ENCODE results near the gene GRID1.

The GRID1 gene

DNA sequence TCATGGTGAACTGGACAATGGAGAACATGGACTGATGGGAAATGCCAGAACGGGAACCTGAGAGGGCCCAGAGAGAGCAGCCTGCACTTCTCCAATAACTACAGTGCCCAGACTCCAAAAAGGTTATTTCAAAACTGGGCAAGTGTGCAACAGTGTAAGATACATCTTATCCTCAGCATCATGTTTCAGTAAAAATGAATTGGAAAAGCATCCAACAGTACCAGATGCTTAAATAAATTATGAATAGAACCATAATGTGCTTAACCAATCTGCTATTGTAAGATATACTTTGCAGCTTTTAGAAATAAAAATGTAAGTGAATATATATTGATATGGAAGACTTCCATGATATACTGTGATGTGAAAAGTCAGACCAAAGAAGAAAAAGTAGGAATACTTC lies 303.3 kb downstream of the GRID1 start:
- no peak for DNase-seq (ENCODE audit: low spot score)

DNA sequence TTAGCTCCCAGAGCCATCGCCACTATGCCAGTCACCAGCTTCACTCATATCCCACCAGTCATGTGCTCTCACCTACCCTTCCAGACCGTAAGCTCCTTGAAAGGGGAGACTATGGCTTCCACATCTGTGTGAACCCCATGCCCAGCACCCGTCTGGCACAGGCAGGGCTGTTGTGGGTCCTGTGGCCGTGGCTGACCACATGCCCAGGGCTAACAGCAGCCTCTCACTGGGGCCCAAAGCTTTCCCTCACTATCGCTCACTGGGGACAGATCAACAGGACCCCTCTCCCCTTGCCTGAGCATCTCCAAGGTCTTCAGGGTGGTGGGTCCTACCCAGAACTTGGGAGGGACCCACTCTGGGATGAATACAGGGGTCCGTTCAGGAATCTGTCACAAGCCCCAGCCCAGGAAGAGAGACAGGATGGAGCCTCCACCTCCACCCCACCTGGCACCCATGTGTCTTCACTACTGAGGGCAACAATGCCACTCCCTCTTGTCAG lies 303.9 kb downstream of the GRID1 start:
- DNase-seq (ENCODE audit: low spot score) = no peak

DNA sequence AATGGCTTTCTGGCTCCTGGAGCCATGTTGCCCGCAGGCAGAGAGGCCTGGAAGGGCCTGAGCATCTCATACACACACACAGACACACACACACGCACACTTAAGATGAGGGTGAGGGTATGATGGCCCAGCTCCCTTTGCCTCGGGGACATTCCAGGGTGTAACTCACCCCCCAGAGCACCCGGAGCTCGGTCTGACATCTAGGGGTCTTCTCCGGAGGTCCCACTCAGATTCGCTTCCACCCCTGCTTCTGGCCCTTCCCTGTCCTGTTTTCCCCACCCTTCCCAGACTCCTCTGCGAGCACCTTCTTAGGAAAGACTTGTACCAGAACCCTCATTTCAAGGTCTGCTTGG lies 304.4 kb downstream of the GRID1 start:
- DNase-seq (ENCODE audit: low spot score) = no peak

DNA sequence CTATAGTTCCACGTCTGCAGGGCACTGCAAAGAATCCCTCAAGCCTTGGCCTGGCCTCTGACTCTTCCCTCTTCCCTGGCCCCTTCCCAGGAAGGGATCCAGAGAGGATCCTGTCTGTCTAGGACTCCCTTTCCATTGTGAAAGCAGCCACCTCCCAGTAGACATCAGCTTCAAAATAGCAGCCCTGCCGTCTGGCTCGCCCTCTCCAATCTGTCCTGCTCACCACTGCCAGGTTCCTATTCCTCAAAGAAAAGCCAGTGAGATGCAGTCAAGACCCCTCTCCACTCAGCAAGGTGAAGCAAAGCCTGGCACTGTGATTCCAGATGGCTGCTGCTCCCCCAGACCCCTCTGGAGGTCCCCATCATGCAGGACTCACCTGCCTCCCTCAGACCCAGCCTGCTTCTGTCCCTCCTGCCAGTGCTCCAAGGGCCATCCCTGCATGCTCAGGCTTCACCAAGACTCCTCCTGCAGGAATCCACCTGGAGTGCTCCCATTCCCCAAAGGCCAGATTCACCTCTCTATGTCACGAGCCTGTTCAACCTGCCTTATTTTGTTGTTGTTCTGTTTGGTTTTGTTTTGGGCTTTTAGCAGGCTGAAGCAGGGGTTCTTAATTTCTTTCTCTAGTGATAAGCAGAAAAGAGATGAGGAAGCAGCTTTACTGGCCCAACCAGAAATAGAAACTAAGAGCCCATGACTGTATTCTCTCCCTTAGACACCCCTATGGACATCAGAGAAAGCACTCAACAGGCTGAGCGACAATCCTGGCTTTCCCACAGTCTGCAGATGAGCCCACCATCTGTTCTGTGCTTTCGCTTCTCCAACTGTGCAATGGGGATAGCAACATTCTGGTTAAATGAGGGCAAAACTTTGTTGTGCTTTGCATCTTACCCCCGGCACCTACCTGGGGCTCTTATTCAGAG lies 305.1 kb downstream of the GRID1 start:
- no peak for DNase-seq (ENCODE audit: low spot score)

DNA sequence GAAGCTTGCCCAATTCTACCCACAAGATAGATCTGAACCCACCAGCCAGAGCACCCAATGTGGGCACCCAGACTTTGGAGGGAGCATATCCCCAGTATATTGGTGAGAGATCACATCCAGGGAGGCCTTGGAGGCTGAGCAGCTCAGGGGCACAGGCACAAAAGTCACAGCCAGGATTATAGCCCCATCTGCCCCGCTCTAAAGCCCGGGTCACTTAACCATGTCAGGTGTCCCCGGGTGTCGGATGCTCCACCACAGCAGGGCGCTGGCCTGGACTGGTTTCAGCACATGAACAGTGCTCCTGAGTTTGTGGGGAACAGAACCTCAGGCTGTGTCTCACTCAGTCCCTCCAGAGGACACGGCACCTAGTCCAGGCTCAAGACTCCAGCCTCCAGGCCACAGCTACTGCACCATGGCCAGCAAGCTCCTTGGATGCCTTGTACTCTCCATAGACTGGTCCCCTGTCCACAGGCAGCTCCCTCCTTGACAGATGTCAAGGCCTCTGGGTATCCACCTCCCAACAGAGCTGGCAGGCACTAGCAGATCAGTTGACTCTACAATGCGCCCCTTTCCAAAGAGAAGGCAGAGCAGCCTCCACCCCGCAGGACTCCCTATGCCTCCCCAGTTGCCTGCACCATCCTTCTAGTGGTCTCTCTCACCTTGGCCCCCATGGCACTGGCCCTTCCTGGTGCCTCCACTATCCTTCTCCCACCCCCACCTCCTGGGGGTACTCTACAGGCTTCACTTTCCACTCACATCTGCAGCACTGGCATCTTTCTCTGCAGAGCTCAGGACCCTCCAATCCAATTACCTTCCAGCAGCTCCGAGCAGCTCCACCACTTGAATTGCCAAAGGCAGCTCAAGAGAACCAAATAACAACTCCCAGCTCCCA lies 306.0 kb downstream of the GRID1 start:
- DNase-seq (ENCODE audit: low spot score) = no peak

DNA sequence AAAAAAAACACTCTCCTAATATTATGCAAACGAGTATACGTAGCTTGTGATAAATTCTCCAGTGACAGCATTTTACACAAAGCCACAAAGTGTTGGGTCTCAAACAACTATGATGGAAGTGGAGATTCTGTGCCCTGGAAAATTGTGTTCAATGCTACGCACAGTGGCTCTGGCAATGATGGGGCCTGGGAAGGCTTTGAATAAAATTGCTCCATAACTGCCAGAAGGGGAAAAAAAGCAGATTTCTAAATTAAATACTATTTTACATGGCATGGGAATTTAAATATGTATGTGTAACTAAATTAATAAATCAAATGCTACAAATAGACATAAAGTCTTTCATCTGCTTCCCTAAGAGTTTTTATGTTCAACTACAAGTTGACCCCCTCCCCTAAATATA lies 306.7 kb downstream of the GRID1 start:
- DNase-seq (ENCODE audit: low spot score) = no peak

DNA sequence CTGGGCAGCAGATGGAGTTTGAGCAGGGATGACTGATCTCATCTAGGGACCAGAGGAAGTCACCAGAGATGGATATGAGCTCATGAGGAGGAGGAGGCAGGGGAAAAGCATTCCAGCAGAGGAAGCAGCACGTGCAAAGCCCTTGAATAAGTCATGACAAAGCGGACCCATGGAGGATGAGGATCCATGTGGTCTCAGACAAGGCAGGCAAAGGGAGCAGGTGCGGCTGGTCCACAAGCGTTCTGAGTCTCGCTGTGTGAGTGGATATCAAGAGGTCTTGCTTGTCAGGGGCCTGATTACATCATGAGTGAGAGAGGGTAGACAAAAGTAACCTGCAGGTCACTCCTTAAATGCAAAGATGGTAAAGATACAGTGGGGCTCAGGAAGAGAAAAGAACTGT lies 307.6 kb downstream of the GRID1 start:
- DNase-seq (ENCODE audit: low spot score) = no peak

DNA sequence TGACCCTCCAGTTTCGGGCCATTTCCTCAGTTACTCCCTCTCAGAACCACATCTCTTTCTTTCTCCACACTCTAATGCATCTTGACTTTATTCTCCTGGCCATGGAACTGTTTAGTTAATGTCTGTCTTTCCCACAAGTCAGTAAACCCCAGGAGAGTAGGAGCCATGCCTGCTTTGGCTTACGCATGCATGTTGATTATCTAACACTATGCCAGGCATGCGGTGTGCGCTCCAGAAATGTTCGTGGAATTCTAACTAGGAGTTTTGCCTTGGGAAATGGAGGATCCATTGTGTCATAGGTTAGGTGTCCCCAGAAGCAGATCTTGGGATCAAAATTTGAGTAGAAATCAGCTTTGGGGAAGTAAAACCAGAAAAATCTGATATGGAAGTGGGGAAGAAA lies 308.9 kb downstream of the GRID1 start:
- no peak for DNase-seq (ENCODE audit: low spot score)

DNA sequence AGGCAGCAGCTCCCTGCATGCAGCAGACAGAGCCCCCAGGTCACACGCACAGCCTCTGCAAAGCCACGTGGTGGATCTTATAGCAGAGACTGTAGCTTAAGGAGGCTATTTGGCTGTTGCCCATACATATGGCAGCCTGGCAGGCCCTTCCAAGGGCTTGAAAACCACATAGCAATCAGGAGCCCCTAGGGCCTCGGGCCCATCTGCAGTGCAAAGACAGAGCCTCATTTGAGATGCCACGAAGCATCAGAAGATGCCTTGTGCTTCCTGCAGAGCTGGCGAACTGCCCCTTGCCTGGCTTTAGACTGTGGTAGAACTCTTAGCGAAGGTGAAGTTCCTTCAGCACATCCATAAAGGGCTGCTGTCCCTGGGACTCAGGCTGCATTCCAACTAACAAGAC lies 309.9 kb downstream of the GRID1 start:
- DNase-seq (ENCODE audit: low spot score) = no peak

DNA sequence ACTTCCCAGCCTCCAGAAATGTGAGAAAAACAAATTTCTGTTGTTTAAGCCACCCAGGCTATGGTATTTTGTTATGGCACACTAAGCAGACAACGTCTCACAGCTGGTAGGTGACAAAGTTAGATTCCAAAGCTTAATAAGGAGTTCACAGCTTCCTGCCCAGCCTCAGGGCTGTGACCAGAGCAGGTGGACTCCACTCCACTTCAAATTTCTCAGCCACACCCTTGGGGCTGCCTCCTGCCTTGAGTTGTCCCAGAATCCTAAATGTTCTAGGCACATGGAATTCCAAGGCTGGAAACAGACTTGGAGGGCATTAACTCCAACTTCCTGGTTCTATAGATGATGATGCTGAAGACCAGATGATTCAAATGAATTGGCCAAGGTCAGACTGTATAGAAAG lies 310.7 kb downstream of the GRID1 start:
- no peak for DNase-seq (ENCODE audit: low spot score)

DNA sequence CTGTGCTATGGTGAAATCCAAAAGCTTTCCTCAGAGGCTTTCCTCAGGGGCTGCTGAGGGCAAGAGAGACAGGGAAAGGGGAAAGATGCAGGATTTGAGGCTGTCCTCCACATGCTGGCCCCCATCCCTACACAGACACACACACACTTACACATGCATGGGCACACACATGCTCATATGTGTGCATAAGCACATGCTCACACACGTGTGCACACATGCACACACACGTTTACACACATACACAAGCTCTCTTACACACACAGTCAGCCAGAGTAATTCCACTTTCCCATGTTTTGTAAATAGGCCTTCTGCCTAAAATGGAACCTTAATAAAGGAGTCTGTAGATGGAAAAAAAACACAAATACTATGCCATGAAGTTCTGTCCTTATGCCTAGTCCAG lies 312.9 kb downstream of the GRID1 start:
- DNase-seq (ENCODE audit: low spot score) = no peak

DNA sequence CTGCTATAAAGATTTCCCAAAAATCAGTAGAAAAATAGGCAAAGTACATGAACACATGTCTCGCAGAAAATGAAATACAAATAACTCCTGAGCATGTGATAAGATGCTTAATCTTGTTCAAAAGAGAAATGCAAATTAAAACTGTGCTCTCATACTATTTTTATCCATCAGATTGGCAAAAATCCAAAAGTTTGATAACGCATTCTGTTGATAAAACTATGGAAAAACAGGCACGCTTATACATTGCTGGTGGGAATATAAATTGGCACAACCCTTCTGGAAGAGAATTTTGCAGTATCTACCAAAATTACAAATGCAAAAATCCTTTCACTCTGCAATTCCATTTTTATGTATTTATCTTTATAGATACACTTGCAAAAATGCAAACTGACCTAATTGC lies 315.0 kb downstream of the GRID1 start:
- no peak for DNase-seq (ENCODE audit: low spot score)

DNA sequence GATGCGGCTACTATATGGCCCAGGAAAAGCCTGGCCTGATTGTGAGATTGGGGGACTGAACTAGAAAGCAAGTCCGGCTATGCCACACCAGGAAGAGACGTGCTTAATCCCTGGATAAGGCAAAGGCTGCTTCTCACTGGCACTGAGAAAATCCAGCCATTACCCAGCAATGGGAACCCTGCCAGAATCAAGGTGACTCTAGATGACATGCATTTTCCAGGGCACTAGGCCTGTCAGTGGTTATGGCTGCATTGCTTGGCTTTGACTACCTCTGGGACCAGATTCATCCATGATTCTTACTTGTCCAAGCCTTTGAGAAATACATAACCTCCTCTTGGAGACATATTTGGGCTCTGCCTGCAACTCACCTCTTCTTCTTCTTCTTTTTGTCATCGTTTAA lies 317.2 kb downstream of the GRID1 start:
- DNase-seq (ENCODE audit: low spot score) = no peak

DNA sequence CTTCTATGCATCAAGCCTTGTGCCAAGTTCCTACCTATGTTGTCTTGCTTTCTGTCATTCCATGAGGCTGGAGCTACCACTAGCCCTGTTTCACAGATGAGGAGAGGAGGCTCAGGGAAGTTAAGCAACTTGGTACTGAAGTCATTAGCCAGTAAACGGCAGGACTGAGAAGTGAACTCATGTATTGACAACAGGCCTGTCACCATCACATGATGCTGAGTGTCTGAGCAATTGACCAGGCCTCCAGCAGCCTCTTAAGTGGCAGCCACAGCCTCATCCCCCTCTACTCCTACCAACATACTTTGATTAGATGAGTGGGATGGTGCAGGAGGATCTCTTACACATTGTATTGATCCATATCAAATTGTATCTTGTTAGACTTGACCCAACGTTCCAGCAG lies 317.6 kb downstream of the GRID1 start:
- no peak for DNase-seq (ENCODE audit: low spot score)

DNA sequence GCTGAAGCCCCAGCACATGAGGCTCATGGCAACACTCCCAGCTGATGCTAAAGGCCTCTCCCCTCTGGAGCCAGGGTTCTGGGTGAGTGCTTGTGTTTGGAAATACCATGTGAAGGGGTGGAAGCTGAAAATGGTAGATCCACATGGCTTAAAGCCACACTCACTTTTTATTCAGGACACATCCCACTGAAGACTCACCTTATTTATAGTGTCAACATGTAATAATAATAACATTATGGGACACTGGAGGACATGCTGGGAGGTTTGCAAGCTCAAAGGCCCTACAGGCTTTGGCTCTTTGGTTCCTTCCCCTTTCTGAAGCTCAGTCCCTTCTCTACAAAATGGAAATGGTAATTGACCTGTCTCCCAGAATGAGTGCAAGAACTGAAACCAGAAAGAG lies 318.0 kb downstream of the GRID1 start:
- no peak for DNase-seq (ENCODE audit: low spot score)

DNA sequence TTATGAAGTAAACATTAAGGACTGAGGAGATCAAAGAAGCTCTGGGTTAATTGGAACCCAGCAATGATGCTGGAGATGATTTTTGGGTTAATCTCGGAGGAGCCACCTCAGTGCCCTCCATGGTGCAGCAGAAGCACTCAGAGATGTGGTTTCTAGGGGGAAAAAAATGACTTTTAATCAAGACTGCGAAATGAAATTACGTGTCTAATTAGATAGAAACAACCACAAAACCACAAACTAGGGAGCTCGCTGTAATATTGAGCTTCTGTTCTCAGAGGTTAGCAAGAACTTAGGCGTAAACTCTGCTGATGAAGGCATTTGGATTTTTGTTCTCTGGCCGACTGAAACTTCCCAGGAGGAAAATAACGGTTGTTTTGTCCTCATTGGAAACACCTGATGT lies 319.0 kb downstream of the GRID1 start:
- DNase-seq (ENCODE audit: low spot score) = no peak

DNA sequence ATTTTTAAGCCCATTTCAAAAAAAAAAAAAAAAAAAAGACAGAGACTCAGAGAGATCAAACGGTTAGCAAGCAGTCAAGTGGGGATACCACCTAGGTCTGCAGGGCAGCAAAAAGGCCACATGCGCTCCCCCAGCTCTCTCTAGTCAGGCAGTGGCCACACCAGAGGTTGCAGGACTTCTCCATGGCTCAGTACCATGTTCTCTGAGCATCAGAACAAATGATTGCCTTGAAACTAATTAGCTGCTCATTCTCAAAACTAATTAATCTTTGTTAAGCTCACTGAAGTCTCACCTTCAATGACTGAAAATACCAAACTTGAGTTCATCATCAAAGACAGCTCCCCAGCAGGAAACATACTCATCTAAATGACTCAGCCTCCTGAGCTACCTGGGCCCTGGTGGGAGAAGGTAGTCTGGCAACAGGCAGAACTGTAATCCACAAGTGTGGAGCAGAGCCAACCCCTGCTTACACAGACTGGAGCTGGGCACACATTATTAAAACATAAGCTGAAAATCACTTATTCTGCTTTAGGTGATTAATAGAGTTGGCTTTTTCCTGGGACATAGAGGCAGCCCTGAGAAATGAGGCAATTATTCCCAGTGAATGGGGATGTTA lies 319.6 kb downstream of the GRID1 start:
- DNase-seq (ENCODE audit: low spot score) = no peak

DNA sequence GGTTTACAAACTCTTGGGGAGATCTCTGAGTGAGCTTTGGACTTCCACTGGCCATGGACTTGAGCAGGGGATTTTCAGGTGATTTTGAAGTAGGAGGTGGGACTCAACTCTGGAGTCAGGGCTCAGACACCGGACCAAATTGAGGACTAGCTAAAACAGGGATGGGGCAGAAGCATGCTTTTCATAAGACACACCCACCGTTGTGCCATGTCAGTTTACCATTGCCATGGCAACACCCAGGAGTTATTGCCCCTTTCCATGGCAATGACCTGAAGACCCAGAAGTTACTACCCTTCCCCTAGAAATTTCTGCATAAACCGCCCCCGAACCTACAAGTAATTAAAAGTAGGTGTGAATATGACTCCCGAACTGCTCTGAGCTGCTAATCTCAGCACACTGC lies 320.7 kb downstream of the GRID1 start:
- DNase-seq (ENCODE audit: low spot score) = no peak

DNA sequence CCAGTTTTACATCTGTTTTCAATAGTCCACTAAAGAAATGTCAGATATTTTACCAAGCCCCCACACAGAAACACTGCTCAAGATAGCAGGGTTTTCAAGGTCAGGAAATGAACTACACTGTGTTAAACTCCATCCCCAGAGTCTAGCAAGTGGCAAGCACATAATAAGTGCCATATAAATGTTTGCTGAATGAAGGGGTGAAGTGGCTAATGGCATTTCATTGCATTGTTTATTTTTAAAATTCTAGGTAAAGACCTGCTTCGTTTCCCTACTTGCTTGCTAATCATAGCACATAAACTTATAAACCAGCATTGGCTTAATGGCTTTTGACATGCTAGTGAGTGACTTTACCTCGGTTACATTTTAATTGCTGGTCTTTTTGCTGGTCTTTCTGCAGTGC lies 322.6 kb downstream of the GRID1 start:
- no peak for DNase-seq (ENCODE audit: low spot score)

DNA sequence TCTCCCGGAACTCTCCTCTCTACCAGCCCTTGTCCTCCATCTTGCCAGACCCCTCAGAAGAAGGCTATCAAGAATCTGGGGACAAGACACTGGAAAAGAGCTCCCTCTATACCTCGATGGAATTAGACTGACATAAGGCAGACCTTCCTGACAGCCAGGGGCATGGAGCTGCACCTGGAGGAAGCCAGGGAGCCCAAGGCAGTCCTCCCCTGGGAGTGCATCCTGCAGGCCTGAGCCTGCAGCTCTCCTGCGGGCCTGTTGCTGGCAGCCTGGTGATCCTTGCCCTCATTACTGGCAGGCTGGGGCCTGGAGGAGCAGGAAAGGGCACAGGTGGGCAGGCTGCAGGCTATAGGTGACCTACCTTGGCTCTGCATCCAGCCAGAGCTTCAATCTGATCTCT lies 323.4 kb downstream of the GRID1 start:
- DNase-seq (ENCODE audit: low spot score) = no peak

DNA sequence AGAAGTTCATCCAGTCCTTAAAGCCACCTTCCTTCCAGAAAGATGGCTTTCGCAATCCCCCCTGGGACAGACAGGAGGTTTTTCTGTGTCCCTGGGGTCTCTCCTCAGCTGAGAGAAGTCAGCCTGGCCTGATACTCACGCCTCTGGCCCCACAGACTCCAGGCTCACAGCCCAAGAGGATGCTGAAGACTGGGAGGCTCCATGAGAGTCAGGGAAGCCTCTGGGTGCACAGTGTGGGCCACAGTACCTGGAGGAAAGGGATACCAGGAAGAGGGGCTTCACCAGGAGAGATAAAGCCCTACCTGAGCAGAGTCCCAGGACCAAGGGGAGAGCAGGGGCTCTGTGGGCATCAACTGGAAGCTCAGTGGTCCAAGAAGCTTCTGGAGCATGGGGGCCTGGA lies 324.4 kb downstream of the GRID1 start:
- DNase-seq (ENCODE audit: low spot score) = no peak

DNA sequence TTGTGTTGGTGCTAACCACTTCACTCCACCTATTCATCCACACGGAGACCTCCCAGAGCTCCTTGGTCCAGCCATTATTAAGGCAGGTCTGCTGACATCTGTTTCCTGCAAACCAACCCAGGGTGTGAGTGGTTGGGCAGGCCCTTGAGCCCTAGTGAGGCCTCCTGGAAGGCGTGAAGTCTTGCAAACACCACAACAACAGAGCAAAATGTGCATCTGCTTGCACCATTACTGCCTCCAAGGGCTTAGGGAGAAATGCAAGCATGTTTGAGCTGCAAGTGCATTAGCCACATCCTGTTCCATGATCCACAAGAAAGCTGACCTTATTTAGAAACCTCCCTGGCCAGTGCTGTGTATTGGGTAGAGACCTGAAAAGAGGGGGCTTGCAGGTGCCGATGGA lies 325.5 kb downstream of the GRID1 start:
- DNase-seq (ENCODE audit: low spot score) = no peak

DNA sequence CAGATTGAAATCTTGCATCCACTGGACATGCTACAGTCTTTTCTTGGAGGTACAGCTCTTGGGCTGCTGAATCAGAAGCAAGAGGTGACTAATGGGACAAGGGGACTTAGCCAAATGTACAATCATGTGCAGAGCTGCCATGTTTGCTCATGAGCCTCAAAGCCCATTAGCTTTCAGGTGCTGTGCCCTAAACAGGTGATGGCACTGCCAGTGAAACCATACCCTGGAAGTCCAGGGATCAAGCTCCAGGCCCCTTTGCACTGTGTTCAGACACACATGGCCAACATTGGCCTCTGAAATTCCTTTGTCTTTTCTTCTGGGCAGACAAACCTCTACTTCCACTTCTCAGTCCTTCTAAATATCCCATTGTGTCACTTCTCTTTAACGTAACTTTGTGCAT lies 328.2 kb downstream of the GRID1 start:
- DNase-seq (ENCODE audit: low spot score) = no peak

Data from AG20443 (cell line).